ENCODE results near the gene CCT7.
A peak's percentile ranks its signal among the peaks of the same experiment; 100 is the strongest.

Gene CCT7

GRCh38 chr2:73290049-73290839 lies 56.1 kb downstream of the CCT7 start:
- DNase-seq (ENCODE audit: low spot score), result peak; percentile 71
- TF ChIP-seq CTCF (IDR thresholded peaks at IDR 0.05; ENCODE audit: extremely low read depth, missing control alignments), result peak; percentile 68

GRCh38 chr2:73291093-73291460 lies 57.0 kb downstream of the CCT7 start:
- peak; percentile 82 for DNase-seq (ENCODE audit: low spot score)
- no peak for TF ChIP-seq CTCF (IDR thresholded peaks at IDR 0.05; ENCODE audit: extremely low read depth, missing control alignments)

GRCh38 chr2:73291461-73292315 lies 57.6 kb downstream of the CCT7 start:
- no peak for TF ChIP-seq CTCF (IDR thresholded peaks at IDR 0.05; ENCODE audit: extremely low read depth, missing control alignments)
- peak; percentile 53 for DNase-seq (ENCODE audit: low spot score)

GRCh38 chr2:73292316-73292905 lies 58.3 kb downstream of the CCT7 start:
- no peak for TF ChIP-seq CTCF (IDR thresholded peaks at IDR 0.05; ENCODE audit: extremely low read depth, missing control alignments)
- DNase-seq (ENCODE audit: low spot score), result peak; percentile 49

- peak; percentile 46 for DNase-seq (ENCODE audit: low spot score)
- TF ChIP-seq CTCF (IDR thresholded peaks at IDR 0.05; ENCODE audit: extremely low read depth, missing control alignments), result no peak
These were observed 58.9 kb downstream of the CCT7 start for GRCh38 chr2:73292906-73293533.

GRCh38 chr2:73293534-73294171 lies 59.5 kb downstream of the CCT7 start, which contains the start of gene EGR4:
EGR4 (minus strand) TSS chr2:73293548; CDS start chr2:73293317, 231 bp downstream.
- DNase-seq (ENCODE audit: low spot score), result peak; percentile 97
- TF ChIP-seq CTCF (IDR thresholded peaks at IDR 0.05; ENCODE audit: extremely low read depth, missing control alignments), result no peak

Measured in GM20000 (cell line).